GM20431 (cell line): ENCODE results near the gene GMDS.

Experiments used
- in situ Hi-C: fragments of 300-500 bp; cut with MseI, MboI; formaldehyde crosslinking; loops from one replicate; pipeline ENCODE4 v1.15.0; 2020; ENCODE audit warnings: low sequenced_read_pairs; ENCODE audit not compliant: unreplicated experiment

Gene GMDS

DNA sequence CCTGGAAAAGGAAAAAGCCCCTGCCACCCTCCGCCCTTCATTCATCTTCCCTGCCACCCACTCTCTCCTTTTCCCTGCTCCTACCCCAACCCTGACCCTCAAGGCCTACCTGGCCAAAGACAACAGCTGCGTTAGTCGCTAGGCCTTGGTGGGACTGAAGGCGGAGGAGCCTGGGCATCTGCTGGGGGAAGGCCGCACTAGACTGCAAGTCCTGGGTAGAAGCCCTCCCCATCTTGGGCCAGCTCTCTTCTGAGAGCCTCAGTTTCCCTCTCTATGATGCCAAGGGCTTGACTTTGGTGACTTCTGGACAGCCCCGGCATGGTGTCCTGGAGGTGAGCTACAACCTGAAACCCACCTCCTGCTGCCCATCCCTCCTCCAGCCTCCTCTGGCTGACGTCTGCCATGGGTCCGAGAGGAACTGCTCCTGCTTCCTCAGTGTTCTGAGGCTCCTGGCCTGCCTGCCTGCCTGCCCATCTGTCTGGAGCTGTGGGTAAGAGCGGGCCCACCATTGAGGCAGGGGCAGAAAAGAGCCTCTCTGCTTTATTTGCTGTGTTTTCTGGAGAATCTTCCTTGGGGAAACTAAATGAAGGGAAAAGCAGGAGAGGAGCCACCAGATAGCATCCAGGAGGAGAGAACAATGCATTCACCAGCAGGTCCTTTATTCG, 643.2 kb downstream of the GMDS start:
- in situ Hi-C loops: loop anchor here (10.0 to 25.0 kb wide), 3 partner anchors 510 to 753 kb away; no protein-coding TSS in a partner anchor

DNA sequence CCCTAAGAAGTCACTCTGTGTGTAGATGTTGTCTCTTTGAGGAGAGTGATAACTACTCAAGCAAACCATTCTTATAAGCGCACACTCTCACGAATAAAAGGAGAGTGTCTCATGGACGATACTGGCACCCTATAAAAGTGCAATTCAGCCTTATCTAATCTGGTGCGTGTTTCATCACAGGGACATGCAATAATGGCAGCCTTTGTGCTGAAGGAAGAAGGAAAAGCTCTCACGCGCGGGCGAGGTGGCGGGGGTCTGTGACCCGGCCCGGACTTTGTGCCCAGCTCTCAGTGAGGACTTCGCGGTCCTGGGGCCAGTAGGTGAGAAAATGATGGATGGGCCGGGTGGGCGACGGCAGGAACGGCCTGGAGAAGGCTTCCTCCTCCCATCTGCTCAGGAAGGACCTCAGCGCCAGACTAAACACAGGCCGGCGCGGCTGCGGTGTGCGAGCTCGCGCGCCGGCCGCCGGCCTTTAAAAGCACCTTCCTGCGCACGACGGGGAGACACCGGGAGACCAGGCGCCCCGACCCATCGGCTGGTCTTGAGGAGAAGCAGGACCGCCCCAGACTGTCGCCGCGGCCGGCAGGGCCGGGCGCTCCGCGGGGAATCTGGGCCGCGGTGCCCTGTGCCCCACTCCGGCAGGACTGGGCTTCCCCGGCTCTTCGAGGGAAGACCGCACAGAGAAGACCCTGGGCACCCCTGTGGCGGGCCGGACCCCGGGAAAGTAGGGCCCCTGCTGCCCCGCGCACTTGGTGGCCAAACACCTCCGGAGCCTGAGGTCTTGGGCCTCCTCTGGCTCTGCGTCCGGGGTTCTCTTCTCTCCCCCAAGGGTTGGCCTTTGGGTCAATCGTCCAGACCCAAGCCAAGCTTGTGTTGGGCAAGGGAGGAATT, 644.0 kb downstream of the GMDS start:
- in situ Hi-C loops: loop anchor here (10.0 to 25.0 kb wide), 3 partner anchors 511 to 753 kb away; no protein-coding TSS in a partner anchor

DNA sequence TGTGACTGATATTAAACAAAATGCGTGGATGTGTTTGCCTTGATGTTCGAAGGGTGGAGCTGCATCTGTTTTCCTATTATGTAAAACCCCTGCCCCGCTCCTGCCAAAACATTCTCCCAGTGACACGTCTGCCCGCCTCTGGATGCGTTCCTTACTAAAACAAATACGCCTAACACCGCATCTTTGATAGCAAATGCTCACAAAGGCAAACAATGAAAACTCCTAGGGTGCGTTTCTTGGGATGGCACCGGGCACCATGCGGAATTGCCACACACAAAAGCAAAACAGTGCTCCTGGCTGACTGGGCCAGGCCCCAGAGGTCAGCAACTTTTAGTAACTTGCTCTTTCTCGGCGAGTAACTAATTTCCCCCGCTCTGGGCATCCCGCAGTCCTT, 644.6 kb downstream of the GMDS start:
- in situ Hi-C loops: loop anchor here (10.0 to 25.0 kb wide), 3 partner anchors 512 to 754 kb away; no protein-coding TSS in a partner anchor

DNA sequence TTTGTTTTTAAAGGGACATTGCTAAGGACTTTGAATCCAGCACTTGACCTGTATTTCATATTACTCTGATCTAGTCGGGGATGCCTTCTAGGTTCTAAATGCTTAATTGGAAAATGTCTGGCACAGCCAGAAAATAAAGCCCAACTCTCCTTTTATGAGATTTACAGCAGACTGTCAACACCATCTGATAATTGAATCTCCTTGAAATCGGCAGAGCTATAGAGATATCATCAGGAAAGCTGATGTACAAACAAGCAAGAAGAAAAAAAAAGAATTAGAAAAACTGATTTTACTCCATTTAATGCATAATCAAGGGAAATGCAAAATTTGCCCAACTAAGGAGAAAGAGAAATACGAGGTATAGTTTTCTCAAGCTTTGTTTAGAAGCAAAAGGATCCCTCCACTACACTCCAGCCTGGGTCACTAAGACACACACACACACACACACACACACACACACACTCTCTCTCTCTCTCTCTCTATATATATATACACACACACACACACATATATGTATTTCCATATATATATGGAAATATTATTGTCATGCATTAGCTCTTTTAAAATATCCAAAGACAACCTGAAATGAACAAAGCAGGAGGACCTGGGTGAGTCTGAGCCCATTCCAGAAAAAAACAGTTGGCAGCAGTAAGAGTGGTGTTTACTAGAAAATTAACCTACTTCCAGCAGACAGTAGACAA, 645.2 kb downstream of the GMDS start:
- in situ Hi-C loops: loop anchor here (10.0 to 25.0 kb wide), 3 partner anchors 512 to 755 kb away; no protein-coding TSS in a partner anchor

DNA sequence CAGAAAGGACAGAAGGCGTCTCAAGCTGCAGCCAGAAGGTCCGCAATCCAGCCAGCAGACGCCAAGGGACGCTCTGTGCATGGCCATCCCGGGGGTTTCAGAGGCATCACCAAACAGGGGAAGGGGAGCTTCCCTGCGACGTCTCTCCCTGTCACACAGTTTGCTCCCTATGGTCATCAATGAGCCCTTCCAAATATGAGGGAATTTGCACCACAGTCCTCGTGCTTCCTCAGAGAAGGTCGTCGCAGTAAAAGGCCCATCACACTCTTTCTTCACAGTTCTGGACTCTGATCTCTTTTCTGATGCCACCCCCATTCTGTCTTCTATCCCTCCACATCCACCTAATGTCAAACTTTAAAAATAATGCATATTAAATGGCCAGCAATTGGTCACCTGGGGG, 645.9 kb downstream of the GMDS start:
- in situ Hi-C loops: loop anchor here (25.0 kb wide), 2 partner anchors 1038 to 1138 kb away; no protein-coding TSS in a partner anchor

DNA sequence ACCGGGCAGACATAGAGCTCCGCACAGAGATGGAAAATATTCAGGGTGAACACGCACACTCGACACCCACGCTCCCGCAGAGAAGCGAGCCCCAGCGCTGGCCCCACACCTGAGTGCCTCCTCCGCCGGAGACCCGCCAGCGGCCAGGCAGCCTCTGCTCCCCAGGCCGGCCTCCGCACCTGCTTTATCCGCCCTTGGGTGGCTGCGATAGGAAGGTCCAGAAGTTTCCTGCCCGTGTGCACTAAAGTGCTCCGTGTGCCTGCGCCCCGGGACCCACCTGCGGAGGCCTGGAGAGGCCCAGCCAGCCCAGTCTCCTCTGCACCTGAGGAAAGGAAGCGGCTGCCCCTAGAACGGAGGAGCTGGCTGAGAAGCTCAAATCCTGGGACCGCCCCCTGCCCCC, 646.5 kb downstream of the GMDS start:
- in situ Hi-C loops: loop anchor here (25.0 kb wide), 2 partner anchors 1038 to 1138 kb away; no protein-coding TSS in a partner anchor

DNA sequence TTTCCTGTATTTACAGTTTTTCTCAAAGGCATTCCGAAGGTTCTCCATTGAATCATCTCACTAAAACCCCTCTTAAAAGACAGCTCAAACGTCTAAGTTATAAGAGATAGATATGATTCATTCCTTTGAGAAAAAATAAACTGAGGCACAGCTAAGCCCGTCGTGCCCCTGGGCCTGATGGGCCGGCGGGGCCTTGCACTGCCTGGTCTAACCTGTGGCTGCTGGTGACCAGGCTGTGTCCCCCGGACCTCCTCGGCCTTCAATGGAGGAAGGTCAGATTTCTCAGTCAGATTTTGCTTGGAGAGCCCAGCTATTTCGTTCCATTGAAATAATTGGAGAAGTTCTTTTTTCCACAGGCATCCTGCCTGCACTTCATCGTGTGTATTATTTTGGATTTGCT, 647.0 kb downstream of the GMDS start:
- in situ Hi-C loops: loop anchor here (25.0 kb wide), 2 partner anchors 1039 to 1139 kb away; no protein-coding TSS in a partner anchor

DNA sequence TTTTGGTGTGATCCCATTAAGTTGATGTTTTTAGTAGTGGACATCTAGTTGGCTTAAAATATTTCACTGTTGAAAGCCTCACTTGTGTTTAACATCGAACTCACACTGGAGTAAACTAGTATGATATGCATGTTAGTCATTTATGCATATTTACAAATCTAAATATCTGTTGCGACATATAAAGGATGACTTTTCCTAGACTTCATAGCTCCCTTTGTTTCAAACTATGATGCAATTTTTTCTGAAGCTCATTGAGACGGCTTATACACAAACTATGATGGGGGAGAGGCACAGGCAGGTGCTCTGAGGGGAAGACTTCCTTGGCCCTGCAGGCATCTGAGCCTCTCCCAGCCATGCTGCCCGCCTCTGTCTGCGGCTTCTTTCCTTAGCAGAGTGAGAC, 647.5 kb downstream of the GMDS start:
- in situ Hi-C loops: loop anchor here (25.0 kb wide), 2 partner anchors 1039 to 1139 kb away; no protein-coding TSS in a partner anchor

DNA sequence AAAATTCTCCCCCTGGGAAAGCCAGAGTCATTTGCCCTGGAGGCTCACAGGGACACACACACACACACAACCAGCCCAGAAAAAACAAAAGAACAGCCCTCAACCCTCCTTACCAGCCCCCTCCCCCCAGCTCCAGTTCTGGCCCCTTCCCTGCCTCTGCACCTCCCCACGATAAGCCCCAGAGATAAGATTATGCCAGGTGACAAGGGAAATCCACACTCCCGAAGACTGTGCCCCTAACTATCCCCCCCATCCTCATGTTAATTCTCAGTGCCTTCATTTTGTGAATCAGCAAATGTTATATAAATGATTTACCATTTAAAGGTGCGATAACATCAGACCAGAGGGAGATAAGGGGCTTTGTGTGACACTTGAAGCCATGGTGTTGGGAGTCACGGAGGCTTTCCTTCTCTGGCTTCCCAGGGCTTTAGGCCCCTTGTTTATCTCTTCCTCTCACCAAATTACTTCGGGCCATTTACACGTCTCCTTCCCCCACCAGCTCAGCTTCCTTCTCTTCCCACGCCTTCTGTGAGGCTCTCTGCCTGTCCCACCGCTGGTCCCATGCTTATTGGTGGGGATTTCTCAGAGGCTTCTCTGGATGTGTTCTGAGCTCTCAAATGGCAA, 648.2 kb downstream of the GMDS start:
- in situ Hi-C loops: loop anchor here (25.0 kb wide), 2 partner anchors 1040 to 1140 kb away; no protein-coding TSS in a partner anchor

DNA sequence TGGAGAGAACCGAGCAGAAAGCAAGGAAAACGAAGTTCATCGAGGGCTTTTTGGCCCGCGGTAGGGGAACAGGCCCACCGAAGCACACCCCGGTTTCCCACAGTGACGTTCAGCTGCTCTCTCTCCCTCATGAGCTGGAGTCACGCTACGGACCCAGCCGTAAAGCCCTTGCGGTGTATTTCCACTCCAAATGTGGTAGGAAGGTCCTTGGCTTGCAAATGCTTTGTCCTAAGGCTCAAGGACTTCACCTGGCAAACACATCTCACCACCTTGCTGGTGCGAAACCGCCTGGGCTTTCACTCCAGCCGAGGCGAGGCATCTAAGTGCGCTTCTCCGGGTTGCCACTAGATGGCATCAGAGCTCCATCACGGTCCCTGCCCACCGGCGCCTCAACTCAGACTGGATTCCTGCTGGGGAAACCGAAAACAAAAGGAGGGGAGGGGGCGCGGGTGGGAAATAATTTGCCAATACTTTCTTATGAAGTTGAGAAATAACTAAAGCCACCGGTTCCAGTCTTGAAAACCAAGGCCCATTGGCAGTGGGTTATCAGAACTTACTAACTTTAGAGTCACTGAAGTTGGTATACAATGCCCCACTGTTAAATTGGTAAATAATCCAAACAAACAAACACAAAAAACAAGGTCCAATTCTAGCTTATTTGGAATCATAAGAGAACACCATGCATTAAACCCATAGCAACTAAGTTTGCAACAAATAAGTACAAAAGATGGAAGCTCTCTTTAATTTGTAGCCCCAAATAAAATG, 649.1 kb downstream of the GMDS start:
- in situ Hi-C loops: loop anchor here (25.0 kb wide), 2 partner anchors 1041 to 1141 kb away; no protein-coding TSS in a partner anchor

DNA sequence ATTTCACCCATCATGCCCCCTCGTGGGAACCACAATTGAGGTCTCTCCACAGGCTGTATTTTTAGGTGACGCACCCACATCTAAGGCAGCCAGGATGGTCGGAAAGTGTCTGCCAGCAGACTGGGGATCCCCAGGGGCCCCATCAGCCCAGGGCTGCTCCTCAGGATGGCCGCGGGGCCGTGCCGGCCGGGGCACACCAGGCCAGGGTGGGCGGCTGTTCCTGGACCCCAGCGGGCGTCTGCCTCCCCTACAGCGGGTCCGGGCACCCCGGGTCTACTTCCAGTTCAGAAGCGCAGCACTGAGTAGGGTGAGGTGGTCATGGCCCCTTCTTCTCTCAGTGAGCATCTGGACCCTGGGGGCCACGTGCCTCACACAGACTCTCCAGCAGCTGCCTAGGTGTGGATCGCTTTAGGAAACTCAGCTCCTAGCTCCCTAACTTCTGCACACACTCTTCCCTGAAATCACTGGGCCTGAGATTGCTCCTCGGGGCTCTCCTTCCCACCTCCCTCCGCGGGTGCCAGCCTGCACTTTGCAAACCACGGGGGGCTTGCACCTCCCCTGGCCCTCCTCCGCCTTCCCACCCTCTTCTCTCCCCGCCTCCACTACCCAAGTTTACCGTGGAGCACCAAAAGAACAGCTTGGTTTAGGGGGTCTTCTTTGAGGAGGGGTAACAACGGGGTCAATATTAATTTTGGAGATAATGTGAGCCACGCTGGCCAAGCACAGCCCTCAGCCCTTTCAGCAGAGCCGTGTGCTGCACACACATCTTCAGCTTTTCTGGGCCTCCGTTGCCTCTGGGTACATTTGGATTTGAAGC, 649.9 kb downstream of the GMDS start:
- in situ Hi-C loops: loop anchor here (25.0 kb wide), 2 partner anchors 1042 to 1142 kb away; no protein-coding TSS in a partner anchor

DNA sequence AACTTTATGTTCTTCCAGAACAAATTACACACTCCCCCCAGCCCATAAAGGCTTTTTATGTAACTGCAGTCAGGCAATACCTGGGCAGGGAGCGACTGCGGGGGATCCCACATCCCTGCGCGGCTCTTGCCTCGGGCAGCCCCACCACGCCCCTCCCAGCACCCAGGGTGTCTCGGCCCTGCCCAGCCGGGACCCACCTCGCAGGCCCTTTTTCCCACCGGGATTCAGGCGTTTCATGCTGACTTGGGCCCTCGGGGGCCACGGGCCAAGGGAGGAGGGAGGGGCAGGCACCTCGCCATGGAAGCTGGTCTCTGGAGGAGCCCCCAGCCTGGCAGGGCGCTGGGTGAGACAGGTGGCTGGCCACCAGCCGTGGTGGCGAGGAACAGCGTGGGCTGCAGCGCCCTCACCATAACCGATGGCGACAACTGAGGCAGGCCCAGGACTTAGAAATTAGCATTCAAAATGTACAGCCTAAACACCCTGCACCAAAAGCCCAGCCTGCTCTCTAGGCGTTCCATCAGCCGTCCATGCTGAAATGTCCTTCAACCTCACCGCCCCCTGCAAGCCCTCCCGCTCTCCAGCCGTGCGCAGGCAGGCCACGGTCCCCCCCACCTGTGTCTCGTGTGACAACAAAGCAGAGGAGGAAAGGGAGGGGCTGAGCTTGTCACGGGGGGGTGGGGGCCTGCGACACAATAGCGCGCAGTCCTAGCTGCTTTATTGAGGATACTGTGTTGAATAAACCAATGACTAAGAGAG, 650.8 kb downstream of the GMDS start:
- in situ Hi-C loops: loop anchor here (25.0 kb wide), 2 partner anchors 1043 to 1143 kb away; no protein-coding TSS in a partner anchor

DNA sequence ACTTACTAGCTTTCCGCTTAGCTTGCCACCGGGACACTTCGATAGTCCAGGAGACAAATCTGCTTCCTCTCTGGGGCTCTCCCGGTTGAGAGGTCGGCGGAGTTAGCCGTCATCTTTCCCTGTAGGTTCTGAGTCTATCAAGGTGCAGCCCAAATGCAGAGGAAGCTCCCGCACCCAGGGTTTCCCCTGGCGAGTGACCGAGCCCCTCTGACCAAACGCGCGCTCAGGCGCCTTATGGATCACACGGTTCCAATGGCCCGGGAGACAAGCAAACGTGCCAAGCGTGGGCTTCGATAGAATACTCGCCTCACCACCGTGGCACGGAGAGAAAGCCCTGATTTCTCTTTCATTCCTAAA, 651.5 kb downstream of the GMDS start:
- in situ Hi-C loops: loop anchor here (25.0 kb wide), 2 partner anchors 1043 to 1143 kb away; no protein-coding TSS in a partner anchor

DNA sequence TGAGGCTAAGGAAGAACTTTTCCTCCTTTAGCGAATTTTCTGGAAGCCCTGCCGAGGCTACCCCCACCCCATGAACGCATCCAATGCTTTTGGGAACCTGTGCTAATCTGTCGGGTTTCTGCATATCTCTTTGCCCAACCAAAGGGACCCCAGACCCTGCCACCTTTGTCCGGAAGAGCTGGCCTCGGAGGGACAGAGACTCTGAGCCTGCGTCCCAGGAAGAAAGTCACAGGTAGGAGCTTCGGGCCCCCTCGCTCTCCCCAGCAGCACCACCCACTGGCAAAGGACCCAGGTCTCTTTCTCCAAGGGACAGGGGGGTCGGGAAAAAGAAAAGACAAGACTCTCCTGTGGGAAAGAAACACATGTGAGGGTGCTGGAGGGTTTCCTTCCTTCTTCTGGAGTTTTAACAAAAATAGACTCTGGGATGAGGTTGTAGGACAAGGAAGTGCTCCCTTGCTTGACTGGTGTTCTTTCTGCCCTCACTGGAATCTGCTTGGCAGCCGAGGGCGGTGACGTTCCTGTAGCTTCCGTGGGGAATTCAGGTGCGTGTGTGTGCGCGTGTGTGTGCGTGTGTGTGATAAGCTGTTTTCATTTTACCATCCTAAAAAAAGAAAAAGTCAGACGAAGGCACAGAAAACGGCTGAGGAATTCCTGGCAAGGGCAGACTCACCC, 652.0 kb downstream of the GMDS start:
- in situ Hi-C loops: loop anchor here (25.0 kb wide), 2 partner anchors 1044 to 1144 kb away; no protein-coding TSS in a partner anchor

DNA sequence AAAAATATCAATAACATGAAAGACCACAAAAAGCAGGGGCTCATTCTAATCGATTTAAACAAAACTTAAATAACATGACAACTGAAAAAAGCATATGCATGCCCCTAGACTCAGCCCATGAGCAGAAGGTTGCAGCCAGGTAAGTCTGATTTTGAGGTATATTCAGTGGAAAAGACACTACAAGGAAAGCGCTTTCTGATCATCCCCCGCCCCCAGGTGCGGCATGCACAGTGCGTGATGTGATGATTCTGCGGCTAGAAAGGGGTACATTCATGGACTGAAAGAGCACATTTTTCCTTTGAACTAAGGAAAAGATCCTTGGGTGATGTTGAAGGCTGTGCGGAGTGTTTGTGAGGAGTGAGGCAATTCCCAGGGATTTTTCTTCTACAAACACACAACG, 652.6 kb downstream of the GMDS start:
- in situ Hi-C loops: loop anchor here (25.0 kb wide), 2 partner anchors 1044 to 1144 kb away; no protein-coding TSS in a partner anchor

DNA sequence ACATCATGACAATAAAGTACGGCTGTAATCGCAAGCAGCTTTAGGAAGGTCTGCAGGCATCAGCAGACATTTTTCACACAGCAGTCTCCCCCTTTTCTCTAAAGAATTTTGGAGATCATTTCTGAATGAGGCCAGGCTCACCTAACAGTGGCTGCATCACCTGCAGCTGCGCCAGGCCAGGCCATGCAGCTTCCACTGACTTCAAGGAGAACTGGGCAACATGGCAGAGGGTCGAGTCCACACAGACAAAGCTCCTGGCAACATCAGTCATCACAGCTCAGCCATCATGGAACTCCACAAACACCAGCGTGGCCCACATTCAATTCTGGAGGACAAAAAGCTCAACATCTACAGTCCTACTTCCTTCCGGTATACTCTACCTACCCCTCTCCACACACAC, 653.5 kb downstream of the GMDS start:
- in situ Hi-C loops: loop anchor here (25.0 kb wide), 2 partner anchors 1045 to 1145 kb away; no protein-coding TSS in a partner anchor
